T-helper 2 cell (primary cell): ENCODE measurements around the gene TMEM63A.
"Not testable (repeated sequence)": the region's sequence is repeated elsewhere in the genome, so short reads cannot be mapped to it uniquely, and the experiment has no call there.

Experiments used
- DNase-seq, 5 experiments: peaks; one replicate each; pipeline versions ENCODE4 v3.0.0 to v3.0.0-alpha.2; 2012 to 2022

TMEM63A gene

DNA sequence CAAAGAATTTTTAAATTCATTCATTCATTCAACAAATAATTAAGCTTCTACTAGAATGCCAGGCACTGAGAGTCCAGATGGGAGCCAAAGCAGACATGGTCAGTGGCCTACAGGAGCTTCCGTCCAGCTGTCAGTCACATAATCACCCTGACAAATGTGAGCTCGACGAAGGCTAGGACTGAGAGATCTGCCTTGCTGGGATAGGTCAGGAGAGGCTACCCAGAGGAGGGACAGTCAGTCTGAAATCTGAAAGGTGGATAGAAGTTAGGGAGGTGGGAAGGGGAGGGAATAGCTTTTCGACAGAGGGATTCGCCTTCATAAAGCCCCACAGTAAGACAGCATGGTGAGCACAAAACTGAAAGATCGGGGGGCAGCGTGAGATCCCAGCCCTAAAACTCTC is 64.0 kb downstream of the TMEM63A start:
- no peak for DNase-seq

DNA sequence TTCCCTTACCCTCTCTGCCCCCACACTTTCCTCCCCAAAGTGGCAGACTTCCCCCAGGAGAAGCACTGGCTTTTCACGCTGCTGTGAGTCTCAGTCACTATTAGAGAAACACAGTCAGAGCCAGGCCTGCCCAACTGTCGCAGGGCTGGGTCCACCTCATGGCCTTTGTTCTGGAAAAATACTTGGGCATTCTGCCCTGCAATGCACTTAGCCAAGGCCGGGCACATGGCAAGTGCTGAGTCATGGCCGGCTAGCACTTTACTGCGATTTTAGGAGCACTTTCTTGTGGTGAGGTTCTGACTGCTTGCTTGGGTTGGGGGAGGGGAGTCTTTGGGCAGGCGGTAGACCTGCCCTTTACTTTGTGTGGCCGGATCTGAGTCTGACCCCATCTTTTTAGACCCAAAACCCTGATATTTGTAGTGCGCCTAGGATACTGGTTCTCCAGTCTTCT is 64.5 kb downstream of the TMEM63A start:
- no peak for DNase-seq

DNA sequence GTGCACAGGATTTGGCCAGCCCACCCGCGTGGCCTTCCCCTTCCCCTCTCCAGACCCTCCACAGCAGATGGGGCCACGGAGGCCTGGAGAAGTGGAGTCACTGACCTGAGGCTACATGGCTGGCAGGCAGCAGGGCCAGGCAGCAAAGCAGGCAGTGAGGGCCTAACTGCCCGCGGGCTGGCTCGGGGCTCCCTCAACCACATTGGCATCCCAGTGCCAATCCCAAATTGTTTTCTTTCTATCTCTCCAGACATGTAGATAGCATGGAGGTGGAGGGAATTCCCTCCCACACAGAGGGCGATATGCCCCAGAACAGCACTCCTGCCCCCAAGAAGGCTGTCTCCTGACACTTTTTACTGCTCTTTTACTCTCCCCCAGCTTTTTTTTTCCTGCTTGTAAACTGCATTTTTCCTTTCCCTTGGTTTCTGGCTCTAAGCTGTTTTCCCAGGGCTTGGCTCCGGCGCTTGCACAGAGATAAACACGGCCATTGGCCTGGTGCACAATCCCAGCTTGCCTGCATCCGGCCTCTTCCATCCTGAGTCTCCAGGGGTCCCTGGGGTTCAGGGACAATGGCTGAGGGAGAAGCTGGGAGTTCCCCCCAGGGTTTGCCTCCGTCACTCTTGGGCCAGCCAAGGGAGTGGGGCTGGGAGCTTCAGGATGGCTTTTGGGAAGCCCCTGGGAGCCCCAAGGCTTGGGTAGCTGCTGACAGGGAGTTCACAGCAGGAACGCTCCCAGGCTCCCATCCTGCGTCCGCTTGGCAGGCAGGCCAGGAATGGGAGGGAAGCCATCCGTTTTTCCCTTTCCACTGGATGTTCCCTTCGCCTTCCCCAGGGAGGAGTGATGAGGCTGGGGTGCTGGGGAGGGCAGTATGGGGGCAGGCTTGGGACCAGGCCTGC is 65.3 kb downstream of the TMEM63A start:
- DNase-seq = no peak

DNA sequence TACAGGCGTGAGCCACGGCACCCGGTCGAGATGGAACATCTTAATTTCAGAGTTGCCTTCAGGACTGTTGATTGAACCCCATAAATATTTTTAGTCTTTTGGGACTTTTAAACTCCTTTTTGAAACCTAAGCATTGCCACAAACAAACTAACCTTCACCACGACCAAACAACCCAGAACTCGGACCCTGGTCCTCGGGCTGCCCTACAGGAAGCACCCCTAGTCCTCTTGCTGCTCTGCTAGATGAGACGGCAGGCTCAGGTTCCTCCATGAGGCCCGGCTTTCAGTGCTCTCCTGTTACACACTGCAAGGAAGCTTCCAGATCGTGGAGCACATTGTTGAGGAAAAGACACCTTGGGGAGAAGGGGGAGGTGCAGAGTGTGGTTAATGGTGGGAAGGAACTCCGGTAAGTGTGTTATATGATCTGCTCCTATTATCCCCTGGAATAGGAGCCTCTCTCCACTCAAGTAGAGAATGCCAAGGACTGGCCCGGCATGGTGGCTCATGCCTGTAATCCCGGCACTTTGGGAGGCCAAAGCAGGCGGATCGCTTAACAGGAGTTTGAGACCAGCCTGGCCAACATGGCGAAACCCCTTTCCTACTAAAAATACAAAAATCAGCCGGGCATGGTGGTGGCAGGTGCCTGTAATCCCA is 66.5 kb downstream of the TMEM63A start:
- DNase-seq = no peak

DNA sequence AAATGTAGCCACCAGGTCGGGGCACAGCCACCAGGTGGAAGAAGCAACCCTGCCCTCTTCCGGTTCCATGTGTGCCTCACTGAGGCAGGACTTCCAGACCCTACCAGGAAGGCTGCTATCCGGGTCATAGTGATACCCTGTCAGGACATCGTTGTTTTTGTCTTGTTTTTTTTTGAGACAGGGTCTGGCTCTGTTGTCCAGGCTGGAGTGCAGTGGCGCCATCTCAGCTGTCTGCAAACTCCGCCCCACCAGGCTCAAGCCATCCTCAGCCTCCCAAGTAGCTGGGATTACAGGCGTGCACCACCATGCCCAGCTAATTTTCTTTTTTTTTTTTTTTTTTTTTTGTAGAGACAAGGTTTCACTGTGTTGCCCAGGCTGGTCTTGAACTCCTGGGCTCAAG is 67.1 kb downstream of the TMEM63A start:
- DNase-seq = not testable (repeated sequence)

DNA sequence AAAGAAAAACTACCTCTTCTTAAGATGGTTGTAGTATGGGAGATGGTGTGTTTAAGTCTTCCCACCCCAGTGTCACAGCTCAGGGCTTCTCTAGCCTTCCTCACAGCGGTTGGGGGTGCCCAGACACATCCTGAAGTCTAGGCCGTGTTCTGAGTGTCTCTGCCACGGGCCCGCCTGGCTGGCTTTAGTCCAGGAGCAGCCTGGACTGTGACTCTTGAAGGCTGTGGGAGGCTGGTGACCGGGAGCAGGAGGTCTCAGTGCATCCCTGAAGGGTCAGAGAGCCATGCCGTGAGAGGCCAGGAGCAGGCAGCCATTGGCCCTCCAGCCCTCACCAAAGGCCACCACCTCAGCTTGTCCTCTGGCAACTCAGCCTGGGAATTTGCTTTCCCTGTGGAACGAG is 67.8 kb downstream of the TMEM63A start:
- DNase-seq = no peak

DNA sequence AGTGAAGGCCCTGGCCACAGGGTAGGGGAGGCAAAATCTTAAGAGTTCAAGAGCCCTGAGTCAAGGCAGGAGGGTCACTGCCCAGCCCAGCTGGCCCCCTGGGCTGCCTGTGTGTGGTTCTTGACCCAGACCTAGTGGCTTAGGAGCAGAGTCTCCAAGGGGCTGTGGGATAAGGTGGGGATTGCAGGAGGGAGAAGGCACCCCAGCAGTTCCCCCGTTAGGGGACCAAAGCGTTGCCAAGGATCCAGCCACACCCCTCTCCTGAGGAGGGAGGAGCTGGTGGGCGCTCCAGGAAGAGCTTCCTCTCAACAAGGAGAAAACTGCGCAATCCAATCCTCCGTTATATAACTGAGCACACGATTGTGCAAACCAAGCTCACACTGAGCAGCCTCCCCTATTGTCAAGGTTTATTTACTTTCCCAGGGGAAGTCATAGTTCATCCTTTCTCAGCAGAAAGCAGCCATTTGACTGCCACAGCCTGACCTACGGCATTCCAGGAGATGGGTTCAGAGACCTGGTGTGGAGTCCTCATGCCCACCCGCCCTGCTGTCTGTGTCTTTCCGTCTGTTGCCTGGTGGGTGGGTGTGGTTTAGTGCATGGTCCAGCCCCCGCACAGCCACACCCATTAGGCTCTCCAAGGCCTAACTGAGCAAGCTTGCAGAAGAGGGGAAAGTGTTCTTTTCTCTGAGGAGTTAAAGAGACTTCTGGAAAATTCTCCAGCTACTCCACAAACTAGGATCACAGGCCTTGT is 68.8 kb downstream of the TMEM63A start:
- DNase-seq = no peak

DNA sequence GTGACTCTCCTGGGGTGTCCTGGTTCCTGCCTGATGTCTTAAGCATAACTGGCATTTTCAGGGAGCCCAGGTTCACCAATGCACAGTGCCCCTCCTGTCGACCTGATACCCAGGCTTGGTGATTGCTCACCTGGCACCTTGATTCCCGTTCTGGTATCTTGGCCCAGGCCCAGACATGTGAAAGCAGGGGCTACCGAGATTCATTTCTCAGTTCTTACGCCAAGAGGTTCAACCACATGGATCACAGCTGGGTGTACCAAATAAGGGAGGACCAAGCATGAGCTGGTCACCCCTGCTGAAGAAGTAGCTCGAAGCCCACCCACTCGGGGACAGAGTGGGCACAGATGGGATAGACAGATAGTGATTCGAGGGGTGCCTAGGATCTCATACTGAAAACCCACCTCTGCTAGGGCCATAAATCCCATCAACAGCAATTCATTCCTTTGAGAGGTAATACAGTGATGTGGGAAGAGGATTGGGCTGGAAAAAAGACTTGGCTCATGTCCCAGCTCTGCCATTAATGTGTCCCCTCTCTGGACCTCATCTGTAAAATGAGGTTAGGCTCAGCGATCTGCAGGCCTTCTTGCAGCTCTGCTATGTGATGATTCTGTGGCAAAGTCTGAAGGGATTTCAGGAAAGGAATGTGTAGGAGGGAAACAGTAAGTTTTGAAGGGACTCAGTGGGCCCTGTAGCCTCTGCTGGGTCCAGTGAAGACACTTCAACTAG is 69.5 kb downstream of the TMEM63A start:
- DNase-seq = no peak

DNA sequence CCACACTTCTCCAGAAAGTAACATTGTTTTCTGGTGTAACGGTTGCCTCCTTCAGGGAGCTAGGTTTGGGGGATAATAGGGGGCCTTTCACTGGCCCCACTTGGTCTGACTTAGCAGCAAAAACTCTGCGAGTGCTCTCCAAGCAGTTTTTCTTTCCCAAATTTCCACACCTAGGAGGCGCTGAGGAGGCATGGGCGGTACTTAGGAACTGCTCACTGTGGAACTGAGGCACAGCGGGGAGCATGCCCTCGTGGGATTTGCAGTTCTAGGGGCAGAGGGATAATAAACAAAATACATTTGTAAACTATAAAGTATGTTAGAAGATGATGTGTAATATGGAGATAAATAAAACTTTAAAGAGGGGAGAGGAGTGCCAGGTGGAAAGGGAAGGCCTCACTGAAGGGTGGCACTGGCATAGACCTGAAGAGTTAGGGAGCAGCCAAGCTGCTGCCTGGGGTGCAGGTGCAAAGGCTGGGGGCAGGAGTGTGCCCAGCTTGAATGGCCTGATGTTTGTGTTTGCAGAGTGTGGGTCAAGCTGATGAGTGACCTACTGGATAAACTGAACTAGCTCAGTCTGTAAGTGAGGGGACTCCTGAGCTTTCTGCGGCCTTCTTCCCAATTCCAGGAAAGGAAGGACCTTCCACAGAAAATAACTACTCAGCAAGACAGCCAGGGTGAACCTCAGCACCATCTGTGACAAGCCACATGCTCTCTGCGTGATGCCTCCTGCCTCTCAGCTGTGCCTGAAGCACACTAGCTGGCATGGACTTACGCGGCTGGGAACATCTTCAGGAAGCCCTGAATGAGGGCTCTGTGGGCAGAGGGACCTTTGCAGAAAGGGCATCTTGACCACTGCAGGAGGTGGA is 70.3 kb downstream of the TMEM63A start:
- no peak for DNase-seq

DNA sequence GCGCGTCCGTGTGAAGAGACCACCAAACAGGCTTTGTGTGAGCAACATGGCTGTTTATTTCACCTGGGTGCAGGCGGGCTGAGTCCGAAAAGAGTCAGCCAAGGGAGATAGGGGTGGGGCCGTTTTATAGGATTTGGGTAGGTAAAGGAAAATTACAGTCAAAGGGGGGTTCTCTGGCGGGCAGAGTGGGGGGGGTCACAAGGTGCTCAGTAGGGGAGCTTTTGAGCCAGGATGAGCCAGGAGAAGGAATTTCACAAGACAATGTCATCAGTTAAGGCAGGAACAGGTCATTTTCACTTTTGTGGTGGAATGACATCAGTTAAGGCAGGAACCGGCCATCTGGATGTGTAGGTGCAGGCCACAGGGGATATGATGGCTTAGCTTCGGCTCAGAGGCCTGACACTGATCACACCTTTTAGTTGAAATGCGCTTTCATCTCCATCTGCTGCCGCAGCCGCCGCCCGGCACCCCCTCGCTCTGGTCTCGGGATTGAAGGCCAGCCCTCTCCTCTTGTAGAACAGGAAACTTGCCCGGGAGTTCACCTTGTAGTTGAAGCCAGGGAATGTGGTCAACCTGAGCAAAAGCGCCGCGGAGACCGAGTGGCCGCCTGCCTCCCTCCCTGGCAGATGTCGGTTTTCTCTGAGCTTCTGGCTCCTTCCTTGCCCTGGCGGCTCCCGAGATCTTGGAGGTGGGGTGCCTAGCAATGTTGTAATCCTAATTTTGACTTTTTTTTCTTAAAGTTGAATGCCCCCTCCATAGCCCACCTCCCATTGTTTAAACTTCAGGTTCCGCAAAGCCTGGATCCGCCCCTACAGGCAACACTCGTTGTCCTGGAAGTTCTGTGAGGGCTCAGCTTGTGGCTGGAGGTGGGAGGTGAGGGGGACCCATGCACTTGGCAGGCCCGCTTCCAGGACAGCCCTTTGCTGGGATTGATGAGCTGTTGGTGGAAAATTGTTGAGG is 71.3 kb downstream of the TMEM63A start:
- not testable (repeated sequence) for DNase-seq

DNA sequence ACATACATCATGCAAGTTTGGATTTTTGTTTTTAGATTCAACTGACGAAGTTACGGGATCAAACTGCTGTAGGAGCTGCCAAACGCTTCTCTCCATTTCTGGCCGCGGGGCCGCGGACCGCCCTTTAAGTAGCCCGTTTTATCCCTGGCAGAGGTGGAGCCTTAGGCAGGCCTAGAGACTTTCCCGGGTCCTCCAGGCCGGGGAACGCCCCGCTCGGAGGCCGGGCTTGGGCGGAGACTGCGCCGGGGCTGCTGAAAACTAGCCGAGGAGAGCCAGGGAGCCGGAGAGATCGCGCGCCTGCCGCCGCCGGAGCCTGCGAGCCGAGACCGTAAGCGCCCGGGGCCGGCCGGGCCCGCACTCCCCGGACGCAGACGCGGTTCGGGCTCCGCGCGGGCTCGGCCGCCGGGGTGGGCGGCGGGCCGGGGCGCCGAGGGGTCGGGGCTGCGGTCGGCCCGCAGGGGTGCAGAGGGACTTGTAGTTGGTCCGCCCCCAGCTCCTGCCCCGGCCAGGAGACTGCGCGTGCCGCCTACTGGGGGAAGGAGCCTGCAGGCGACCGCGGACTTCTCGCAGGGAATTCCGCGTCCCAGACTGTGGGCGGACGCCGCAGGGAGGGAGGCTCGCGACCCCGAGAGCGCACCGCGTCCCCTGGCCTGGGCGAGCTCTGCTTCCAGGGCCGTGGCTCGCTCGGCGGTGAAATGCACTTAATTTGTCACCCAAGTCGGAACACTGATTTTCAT is 72.2 kb downstream of the TMEM63A start, which contains the start of gene EPHX1:
Gene EPHX1 (plus strand): TSS at position 283 of the 737 bp plus-strand sequence. CDS start 18,606 bp downstream, outside the sequence.
- DNase-seq = peak; percentile 20 to 65 (median 39)

DNA sequence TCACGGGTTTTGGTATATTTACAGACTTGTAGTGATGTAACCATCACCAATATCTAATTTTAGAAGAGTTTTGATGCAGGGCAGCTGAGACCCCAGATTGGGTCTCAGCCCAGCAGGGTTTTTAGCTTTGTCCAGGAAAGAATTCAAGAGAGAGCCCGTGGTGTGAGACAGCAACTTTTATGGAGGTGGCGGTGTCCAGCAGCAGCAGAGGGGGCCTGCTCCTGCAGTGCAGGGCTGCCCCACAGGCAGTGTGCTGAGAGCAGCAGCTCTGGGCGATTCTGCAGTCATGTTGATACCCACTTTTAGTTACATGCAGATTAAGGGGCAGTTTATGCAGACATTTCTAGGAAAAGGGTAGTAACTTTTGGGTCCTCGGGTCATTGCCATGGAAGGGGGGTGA is 74.0 kb downstream of the TMEM63A start:
- DNase-seq = no peak

DNA sequence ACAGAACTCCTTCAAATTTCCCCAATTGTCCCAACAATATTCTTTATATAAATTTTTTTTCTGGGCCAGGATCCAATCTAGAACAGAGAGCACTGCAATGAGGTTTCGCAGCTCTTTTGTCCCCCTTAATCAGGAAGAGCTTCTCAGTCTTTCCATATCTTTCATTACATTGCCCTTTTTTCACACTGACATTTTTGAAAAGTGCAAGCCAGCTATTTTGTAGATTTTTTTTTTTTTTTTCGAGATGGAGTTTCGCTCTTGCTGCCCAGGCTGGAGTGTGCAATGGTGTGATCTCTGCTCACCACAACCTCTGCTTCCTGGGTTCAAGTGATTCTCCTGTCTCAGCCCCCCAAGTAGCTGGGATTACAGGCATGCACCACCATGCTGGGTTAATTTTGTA is 75.4 kb downstream of the TMEM63A start:
- not testable (repeated sequence) for DNase-seq

DNA sequence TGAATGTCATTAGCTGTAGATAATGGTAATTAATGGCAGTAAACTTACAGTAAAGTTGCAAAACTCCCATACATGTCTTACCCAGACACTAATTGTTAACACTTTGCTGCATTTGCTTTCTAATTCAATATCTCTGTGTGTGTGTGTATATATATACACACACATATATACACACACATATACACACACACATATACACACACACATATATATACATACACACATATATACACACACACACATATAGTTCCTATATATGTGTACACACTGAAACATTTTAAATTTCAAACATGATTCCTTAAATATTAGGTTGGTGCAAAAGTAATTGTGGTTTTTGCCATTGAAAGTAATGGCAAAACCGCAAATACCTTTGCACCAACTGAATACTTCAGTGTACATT is 75.9 kb downstream of the TMEM63A start:
- no peak for DNase-seq

DNA sequence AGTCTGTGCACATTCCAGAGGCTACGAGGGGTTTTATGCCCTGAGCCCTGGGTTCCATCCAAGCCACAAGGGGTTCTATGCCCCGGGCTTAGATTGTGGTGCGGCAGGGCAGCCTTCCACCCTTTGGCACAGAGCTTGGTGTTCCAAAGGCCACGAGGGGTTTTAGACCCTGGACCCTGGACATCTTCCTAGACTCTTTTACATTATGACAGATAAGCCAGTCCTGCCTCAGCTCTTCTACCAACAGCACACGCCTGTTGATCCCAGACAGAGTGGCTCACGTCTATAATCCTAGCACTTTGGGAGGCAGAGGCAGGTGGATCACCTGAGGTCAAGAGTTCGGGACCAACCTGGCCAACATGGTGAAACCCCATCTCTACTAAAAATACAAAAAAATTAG is 81.0 kb downstream of the TMEM63A start:
- DNase-seq = not testable (repeated sequence)

DNA sequence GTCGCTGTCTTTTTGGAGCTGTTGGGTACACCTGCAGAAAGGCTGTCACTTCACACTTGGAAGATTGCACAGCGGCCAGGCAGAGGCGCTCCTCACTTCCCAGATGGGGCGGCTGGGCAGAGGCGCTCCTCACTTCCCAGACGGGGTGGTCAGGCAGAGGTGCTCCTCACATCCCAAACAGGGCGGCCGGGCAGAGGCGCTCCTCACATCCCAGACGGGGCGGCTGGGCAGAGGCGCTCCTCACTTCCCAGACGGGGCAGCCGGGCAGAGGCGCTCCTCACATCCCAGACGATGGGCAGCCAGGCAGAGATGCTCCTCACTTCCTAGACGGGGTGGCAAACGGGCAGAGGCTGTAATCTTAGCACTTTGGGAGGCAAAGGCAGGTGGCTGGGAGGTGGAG is 86.1 kb downstream of the TMEM63A start:
- not testable (repeated sequence) for DNase-seq
